Activated CD4-positive, alpha-beta T cell treated with anti-CD3 and anti-CD28 coated beads, Interleukin-10, Interleukin-2, amounts not matched to agents 100 ng/mL and 50 ng/mL, durations not matched to agents 16 hours and 8 hours (primary cell): ENCODE measurements around the gene SLC37A1.
"Not testable (repeated sequence)": the region's sequence is repeated elsewhere in the genome, so short reads cannot be mapped to it uniquely, and the experiment has no call there.

Source experiments
- DNase-seq: peaks from one replicate; pipeline ENCODE4 v3.0.0-alpha.2; 2020

The SLC37A1 gene

GRCh38 chr21:42513151-42513984 is at the start of gene SLC37A1:
Gene SLC37A1 (plus strand): TSS chr21:42513852. CDS start chr21:42518455, 4,603 bp downstream.
- peak; percentile 40 for DNase-seq

GRCh38 chr21:42463861-42464515 is 49.7 kb upstream of the SLC37A1 start:
- peak; percentile 58 for DNase-seq

GRCh38 chr21:42465008-42465802 is 48.4 kb upstream of the SLC37A1 start:
- DNase-seq: no peak

GRCh38 chr21:42465803-42466127 is 47.9 kb upstream of the SLC37A1 start:
- DNase-seq: no peak

GRCh38 chr21:42466700-42467099 is 47.0 kb upstream of the SLC37A1 start:
- no peak for DNase-seq

GRCh38 chr21:42467140-42467983 is 46.3 kb upstream of the SLC37A1 start:
- DNase-seq: peak; percentile 38

GRCh38 chr21:42468491-42469131 is 45.0 kb upstream of the SLC37A1 start:
- no peak for DNase-seq

- no peak for DNase-seq
Observed at GRCh38 chr21:42469272-42469671, 44.4 kb upstream of the SLC37A1 start.

- DNase-seq: not testable (repeated sequence)
Observed at GRCh38 chr21:42469726-42470125, 43.9 kb upstream of the SLC37A1 start.

GRCh38 chr21:42471206-42471605 is 42.4 kb upstream of the SLC37A1 start:
- no peak for DNase-seq

GRCh38 chr21:42471716-42472330 is 41.8 kb upstream of the SLC37A1 start:
- no peak for DNase-seq

- DNase-seq: no peak
Observed at GRCh38 chr21:42472521-42472920, 41.1 kb upstream of the SLC37A1 start.

GRCh38 chr21:42473498-42474042 is 40.1 kb upstream of the SLC37A1 start:
- no peak for DNase-seq

- no peak for DNase-seq
Observed at GRCh38 chr21:42474043-42474831, 39.4 kb upstream of the SLC37A1 start.

GRCh38 chr21:42475036-42475435 is 38.6 kb upstream of the SLC37A1 start:
- DNase-seq: no peak

- DNase-seq: no peak
Observed at GRCh38 chr21:42475526-42476387, 37.9 kb upstream of the SLC37A1 start.

GRCh38 chr21:42476388-42477331 is 37.0 kb upstream of the SLC37A1 start:
- DNase-seq: no peak

- DNase-seq: no peak
Observed at GRCh38 chr21:42478504-42478903, 35.1 kb upstream of the SLC37A1 start.
